Stimulated activated CD8-positive, alpha-beta memory T cell treated with anti-CD3 and anti-CD28 coated beads, Interleukin-12 subunit alpha, Interleukin-12 subunit beta, amount 100 ng/mL, for 1 hour (primary cell): ENCODE measurements around the gene PCSK6.
"Not testable (repeated sequence)": the region's sequence is repeated elsewhere in the genome, so short reads cannot be mapped to it uniquely, and the experiment has no call there.

Experiments used
- DNase-seq: peaks from one replicate; pipeline ENCODE4 v3.0.0-alpha.2; 2020; ENCODE audit warnings: low read depth

Gene PCSK6

DNA sequence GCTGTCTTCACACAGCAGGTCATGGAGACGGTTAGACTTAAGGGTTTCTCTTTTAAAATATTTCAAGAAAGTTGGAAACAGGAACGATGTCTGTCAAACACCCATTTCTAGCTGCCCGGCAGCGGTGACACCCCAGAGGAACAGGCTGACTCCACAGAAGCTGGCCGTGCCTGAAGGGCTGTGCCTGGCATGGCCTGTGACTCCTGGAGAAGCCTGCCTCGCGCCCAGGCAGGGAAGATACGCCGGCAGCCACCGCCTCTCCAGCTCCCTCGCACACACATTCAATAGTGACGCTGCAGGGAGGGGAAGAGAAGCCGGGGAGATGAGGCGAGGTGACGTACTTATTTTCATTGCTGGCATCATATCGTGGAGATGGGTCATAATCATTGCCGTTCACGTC is 59.9 kb downstream of the PCSK6 start:
- DNase-seq = no peak

DNA sequence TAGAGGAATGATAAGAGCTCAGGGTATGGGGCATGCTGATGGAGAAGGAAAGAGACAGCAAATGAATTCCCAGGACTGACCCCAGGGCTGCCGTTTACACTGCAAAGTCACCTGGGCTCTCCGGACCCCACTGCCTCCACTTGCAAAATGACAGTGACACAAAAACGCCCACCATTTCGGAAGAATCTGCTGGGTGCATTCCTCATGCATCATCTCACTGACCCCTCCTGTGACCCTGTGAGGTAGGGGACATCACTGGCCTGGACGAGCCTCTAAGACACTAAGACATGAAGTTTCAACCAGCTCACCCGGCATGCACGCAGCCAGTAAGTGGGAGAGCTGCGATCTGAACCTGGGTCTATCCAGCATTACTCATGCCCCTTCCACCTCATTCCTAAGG is 60.3 kb downstream of the PCSK6 start:
- DNase-seq = no peak

DNA sequence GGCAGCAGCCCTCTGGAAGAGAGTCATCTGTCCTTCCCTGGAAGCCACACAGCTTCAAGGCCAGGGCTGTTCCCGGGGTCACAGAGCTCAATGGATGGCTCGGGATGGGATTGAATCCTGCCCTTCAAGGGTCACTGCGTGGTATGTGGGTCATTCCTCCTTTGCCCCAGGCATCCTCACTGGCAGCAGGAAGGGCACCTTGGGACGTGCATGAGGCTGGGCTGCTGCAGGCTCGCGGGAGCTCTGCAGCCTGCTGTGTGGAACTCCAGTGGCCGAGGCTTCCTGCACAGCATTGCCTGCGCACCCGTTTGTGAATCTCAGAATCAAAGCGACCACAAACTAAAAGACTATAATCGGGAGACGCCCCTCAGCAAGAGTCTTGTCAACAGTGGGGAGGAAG is 60.7 kb downstream of the PCSK6 start:
- no peak for DNase-seq

DNA sequence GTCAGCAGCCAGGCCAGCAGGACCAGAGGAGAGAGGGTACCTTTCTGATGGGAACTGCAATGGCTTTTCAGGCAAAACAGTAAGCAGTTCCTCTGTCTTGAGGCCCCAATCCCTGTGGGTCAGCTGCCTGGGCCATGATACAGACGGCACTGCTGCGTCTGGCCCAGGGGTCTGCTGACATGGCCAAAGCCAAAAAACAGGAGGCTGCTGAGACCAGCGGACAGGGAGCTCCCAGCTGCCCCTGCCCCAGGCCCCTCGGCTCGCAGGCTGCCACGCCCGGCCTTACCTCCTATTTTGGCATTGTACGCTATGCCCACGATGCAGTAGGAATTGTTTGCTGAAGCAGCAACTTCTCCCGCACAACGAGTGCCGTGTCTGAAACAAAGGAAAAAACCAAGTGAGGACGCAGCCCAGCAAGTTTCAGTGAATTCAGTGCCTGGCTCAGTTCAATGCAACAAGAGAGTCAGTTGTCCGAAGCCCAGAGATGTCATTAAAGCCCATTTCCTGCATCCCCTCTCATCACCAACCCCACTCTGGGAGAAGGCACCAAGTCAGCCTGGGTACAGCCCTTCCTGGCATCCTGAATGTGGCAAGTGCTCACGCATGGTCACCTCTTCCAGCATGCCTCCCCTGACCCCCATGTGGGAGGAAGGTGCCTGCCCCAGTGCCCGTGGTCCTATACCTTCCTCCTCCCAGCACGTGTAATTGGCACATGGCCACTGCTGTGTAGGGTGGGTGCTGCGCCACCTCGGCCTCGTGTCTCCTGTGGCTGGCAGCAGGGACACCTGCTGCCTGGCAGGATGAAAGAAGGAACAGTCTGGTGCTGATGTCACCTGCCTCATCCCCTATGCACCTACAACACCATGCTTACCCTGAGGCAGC is 61.7 kb downstream of the PCSK6 start:
- DNase-seq = no peak

DNA sequence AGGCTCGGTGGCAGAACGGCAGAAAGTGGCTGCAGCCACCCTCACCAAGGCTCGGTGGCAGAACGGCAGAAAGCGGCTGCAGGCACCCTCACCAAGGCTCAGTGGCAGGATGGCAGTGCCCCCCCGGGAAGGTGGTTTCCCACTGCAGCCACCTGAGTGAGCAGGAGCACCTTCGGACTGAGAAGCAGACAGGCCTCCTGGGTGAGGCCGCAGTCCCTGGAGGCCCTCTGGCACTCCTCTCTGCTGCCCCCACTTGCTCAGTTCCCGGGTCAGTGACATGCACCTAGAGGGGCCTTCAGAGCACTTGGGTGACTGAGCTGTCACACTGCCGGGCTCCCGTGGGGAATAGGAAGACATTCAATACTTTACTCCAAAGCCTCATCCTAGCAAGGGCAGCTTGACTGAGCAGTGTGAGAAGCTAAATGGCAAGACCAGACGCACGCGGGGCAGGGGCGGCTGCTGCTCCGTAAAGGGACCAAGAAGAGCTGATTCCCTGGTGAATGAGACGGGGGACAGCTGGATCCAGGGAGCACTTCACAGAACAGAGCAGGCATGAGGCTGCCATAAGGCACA is 62.7 kb downstream of the PCSK6 start:
- DNase-seq = no peak

DNA sequence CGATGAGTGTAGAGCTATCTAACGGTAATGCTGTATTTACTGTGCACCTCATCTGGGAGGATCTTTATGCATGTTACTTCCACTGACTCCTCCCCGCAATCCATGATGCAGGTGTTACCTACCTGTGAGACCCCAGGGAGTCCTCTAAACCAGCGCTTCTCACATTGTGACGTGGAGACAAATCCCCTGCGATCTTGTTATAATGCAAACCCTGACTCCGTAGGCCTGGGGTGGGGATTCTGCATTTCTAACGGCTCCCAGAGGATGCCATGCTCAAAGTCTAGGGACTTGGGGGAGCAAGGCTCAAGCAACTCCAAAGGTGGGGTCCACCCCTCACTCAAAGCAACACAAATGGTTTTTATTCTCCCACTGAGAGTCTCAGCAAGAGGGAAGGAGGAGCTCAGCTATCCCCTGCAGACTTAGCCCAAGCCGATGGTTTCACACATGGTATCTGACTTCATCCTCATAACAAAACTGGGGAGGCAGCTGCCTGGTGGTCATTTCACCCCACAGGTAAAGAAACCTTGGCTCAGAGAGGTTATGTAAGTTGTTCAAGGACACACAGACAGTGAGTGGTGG is 63.6 kb downstream of the PCSK6 start:
- no peak for DNase-seq

DNA sequence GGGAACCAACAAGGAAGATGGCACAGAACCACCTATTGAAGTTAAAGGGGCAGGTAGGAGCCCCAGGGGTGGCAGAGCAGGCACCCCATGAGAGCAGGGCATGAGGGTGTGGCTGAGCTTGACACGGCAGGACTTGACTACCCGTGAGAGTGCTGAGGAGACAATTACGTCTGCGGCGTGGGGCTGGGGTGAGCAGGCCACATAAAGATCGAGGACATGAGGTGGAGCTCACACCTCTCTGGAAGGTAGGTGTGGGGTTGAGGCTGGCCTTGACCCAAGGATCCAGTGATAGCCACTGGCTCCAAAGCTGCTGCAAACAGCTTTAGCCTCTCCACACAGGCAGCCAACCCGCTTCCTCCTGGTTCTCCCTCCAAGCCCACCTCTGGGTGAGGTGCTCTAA is 64.5 kb downstream of the PCSK6 start:
- DNase-seq = no peak

DNA sequence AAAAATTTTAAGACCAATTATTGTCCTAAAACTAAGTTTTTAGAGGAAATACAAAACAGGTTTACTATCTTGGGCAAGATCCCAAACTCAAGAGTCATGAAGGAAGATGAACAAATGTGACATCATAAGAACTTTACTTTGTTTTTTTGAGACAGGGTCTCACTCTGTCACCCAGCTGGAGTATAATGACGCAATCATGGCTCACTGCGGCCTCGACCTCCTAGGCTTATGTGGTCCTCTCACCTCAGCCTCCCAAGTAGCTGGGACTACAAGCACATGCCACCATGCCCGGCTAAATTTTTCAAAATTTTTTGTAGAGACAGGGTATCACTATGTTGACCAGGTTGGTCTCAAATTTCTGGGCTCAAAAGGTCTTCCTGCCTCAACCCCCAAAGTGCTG is 69.3 kb downstream of the PCSK6 start:
- no peak for DNase-seq

DNA sequence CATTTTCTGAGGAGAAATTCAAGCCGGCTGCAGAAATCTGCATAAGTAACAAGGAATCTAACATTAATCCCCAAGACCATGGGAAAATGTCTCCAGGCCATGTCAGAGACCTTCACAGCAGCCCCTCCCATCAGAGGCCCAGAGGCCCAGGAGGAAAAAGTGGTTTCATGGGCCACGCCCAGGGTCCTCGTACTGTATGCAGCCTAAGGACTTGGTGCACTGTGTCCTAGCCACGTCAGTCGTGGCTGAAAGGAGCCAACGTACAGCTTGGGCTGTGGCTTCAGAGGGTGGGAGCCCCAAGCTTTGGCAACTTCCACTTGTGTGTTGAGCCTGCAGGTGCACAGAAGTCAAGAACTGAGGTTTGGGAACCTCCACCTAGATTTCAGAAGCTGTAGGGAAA is 73.0 kb downstream of the PCSK6 start:
- not testable (repeated sequence) for DNase-seq

DNA sequence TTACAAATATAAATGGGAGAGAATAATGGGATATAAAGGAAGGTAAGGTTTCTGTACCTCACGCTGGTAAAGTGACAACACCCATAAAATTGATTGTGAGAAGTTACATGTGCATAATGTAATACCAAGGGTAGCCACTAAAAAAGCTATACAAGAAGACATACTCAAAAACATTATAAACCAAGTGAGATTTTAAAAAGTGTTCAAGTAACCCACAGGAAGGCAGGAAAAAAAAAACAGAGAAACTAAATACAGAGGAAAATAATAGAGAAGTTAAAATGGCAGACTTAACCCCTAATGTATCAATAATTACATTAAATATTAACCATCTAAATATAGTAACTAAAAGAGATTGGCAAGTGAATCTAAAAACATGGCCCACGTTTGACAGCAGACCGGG is 76.3 kb downstream of the PCSK6 start:
- no peak for DNase-seq

DNA sequence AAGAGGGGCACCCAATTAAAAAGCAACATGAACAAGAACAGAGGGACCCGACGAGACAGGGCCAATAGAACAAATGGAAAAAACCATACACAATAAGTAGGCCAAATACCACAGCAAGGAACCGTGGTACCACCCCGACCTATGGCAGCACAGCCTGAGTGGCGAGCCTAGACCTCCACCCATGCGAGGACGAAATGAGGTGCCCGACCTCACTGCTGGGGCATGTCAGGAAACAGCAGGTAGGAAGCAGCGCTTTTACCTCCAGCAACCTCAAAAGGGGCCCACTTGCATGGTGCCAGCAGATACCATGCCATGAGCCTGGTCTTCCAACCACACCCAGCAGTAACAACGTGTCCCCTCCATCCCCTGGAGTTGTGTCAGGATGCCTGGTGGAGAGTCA is 77.9 kb downstream of the PCSK6 start:
- DNase-seq = no peak

DNA sequence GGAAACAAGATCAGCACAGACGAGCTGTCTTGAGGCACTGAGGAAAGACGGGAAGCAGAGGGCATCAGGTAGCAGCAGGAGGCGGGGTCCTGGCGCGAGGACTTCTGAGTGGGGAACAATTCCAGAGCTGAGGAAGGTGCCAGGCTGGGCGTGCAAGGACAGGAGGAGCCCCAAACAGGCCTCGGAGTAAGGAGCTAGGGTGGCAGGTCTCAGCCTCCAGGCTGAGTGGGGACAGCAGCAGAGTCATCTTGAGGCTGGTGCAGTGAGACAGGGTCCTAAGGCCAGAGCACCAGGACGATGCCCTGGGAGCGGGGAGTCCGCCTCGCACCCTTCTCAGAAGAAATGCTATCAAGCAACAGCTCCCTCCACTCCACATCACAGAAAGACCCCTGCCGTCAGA is 78.4 kb downstream of the PCSK6 start:
- DNase-seq = no peak

DNA sequence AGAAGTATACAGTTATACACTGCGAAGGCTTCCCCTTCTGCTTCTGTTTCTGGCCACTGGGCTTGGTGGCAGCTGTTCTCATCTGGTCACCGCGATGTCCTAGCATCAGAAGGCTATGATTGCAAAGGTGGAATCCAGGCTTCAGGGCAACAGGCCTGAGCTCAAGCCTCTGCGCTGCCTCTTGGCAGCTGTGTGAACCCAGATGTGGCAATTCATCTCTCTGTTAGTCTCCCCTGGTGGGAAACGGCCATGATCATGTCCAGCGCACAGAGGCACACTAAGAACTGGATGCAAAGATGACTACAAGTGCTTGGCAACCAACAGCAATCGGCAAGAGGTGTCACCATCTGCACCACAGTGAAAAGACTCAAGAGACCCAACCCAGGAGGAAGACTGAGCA is 78.9 kb downstream of the PCSK6 start:
- DNase-seq = no peak

DNA sequence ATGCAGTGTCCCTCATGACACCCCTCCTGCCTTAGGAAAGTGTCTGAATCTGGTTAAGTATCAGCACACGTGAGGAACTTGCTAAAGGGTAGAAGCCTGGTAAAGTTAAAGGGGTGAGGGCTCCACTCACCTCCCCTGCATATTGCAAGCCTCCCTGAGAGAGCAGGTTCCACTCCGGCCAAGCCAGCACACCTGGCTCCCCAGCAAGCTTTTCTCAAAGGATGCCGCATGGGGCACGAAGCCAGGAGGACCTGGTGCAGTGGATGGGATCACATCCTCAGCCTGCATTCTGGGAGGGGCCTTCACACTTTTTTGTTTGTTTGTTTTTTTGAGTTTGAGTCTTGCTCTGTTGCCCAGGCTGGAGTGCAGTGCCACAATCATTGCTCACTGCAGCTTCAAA is 79.9 kb downstream of the PCSK6 start:
- DNase-seq = no peak

DNA sequence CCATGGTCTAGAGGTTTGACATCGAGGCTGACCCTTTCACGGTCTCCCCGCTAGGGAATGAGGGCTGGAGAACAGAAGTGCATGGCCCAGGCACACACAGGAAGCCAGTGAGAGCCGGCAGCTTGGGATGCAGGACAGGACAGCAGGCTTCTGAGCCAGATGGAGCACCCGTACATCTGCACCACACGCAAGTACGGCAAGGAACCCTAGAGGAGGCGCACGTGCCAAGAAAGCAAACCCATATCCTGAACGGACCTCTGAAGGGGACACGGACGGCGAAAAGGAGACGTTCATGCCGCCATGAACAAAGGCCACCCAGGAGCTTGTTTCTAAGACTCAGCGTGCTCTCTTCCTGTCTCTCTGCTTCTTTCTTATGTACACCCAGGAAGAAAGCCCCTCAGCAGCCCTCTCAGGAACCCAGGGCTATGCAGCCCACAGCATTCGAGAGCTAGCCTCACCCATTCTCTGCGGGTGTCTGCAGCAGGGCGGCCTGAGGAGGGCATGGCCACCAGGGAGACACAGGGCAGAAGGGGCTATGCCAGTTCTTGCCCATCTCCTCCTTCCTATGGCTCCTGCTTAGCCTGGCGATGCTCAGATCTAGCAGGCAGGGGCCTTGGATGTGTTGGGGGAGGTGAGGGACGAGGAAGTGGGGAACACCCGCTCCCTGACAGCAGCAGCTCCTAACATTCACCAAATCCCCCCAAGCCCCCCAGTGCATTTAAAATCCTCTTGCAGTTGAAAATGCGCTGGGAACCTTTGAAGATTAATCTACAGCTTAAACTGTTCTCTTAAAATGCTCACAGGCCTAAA is 81.3 kb downstream of the PCSK6 start:
- no peak for DNase-seq

DNA sequence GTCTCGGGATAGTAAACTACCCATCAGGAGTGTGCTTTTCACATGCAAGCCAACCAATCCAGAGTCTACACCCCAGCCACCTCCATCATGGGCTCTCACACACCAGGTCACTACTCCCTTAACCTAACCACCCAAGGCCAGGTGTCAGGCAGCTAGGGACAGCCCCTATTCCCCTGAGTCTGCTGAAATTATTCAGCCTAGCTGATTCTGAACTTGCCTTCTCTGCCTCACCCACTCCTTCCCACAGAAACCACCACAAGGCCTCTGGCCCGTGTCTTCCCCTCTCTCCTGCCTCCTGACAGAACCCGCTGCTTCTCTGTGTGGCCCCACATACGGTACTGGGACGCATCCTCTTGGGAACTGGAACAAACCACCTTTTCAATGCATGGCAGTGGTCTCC is 82.1 kb downstream of the PCSK6 start:
- no peak for DNase-seq

DNA sequence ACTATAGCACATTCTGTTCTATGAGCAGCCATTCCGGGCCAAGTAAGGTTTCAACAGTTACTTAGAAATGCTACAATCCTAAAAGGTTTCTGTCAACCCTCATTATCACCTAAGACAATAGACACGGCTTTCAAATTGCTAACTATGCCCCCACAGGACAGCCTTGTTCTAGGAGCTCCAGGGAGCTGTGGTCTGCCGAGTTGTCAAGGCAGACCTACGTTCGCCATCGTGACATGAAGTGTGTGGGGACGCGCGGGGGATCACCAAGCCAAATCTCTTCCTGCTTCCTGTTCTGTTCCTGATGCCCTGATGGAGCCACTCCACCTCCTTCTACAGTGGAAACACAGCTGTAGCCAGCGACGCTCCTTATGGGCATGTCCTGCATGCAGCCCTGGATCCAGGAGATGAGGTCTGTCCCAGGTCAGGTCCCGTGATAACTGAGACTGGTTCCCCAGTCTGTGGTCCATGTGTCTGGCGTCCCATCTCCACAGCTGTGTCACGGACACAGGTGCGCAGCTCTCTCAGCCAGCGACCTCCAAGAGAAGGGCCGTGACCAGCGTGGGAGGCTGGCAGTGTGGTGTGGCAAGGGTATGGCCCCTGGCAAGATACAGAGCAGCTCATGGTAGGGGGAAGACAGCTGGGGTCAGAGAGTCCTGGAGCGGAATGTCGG is 82.8 kb downstream of the PCSK6 start:
- no peak for DNase-seq

DNA sequence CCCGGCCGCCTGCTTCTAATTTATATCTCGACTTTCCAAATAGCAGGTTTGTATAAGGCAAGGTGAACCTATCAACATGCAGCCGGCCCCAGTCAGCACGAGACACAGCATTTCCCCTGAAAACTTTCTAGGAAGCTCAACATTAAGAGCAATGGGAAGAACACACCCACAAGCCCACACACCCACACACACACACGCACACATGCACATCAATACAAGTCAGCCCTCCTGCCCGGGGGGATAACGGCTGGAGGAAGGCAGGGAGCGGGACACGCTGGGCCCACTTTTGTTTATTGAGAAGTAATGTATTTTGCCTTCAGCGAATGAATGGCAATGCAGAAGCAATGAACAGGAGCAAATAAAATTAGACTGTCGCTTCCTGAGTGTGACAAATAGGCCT is 83.5 kb downstream of the PCSK6 start:
- DNase-seq = no peak

DNA sequence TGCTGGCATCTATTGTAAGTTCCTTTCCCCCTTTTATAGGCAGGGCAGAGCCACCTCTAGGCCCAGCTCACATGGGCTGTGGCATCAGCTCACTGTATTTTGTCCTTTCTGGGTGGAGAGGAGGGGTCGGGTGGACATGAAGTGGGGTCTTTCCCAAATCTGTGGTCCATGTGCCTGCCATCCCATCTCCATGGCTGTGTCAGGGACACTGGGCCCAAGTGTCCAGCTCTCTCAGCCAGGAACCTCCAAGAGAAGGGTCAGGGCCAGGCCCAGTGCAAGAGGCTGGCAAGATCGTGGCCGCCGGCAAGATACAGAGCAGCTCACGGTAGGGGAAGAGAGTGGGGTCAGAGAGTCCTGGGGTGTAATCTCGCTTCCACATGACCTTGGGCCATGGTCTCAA is 85.3 kb downstream of the PCSK6 start:
- DNase-seq = no peak

DNA sequence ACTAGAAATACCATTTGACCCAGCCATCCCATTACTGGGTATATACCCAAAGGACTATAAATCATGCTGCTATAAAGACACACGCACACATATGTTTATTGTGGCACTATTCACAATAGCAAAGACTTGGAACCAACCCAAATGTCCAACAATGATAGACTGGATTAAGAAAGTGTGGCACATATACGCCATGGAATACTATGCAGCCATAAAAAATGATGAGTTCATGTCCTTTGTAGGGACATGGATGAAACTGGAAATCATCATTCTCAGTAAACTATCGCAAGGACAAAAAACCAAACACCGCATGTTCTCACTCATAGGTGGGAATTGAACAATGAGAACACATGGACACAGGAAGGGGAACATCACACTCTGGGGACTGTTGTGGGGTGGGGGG is 86.6 kb downstream of the PCSK6 start:
- not testable (repeated sequence) for DNase-seq

DNA sequence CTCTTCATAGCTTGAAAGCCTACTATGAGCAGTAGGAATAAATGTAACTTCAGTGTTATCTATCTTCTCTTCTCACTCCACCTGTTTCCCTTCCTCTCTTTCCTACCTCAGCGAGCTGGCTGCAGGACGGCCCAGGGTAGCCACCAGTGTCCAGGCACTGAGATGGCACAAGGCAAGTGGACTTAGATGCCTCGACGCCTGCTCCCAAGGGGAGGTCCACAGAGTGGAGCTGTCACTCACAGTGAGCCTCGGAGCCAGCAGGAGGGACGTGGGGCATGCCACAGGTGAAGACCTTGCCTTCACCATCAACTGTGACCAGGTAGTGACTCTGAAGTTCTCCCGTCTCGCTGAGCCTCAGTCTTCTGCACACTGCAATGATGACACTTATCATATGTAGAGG is 88.2 kb downstream of the PCSK6 start:
- DNase-seq = no peak

DNA sequence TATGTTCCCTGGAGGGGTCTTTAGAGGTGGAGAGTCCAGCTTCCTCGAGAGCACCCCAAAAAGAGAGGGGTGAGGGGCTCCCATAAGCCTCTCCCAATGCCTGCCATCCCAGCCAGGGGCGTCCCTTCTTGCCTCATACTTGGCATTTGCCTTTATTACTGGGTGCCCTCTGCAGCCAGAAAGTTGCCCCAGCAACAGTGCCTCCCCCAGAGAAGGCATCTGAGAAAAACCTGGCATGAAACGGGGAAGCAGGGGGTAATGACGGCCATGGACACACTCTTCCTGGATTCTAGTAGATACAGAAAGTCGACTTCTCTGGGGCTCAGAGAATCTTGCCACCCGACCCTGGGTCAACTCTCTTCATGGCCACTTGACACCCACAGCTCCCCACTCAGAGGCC is 90.1 kb downstream of the PCSK6 start:
- DNase-seq = no peak
